IMR-90 (cell line): ENCODE measurements around the gene CLASP1.
"Not testable (repeated sequence)": the region's sequence is repeated elsewhere in the genome, so short reads cannot be mapped to it uniquely, and the experiment has no call there.

Experiments
- POLR2A ChIP-seq: IDR thresholded peaks from 2 replicates; pipeline ENCODE4 v1.6.1; 2012; ENCODE audit warnings: mild to moderate bottlenecking, low read depth, low read length
- TF ChIP-seq, protein P1 (sequence below): conservative IDR thresholded peaks from 2 replicates; pipeline ENCODE4 v1.5.1; 2012; ENCODE audit warnings: mild to moderate bottlenecking, low read depth, low read length, improper control_type of control experiment

DNA sequence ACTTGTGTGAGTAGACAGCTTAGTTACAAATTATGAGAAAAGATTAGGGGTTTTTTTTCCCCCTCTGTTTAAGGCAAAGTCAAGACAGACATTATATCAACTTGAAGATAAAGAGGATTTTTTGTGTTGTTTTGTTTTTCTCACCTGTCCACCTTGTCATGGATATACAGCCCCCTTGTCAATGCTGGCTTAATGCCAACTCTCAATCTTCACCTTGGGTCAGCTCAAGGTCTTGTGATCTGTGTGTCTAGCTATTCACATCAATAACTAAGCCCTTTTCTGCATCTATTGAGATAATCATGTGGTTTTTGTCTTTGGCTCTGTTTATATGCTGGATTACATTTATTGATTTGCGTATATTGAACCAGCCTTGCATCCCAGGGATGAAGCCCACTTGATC, 211.0 kb downstream of the CLASP1 start:
- TF ChIP-seq, protein P1, sequence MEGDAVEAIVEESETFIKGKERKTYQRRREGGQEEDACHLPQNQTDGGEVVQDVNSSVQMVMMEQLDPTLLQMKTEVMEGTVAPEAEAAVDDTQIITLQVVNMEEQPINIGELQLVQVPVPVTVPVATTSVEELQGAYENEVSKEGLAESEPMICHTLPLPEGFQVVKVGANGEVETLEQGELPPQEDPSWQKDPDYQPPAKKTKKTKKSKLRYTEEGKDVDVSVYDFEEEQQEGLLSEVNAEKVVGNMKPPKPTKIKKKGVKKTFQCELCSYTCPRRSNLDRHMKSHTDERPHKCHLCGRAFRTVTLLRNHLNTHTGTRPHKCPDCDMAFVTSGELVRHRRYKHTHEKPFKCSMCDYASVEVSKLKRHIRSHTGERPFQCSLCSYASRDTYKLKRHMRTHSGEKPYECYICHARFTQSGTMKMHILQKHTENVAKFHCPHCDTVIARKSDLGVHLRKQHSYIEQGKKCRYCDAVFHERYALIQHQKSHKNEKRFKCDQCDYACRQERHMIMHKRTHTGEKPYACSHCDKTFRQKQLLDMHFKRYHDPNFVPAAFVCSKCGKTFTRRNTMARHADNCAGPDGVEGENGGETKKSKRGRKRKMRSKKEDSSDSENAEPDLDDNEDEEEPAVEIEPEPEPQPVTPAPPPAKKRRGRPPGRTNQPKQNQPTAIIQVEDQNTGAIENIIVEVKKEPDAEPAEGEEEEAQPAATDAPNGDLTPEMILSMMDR, result not testable (repeated sequence)
- not testable (repeated sequence) for TF ChIP-seq POLR2A
